Stomach (tissue), 4 donors: ENCODE measurements around the gene CACNA2D3.

Experiments used
- EP300 ChIP-seq: sonication (generic); formaldehyde crosslinking; IDR thresholded peaks from one replicate; pipeline ENCODE4 v1.6.1; 2017; ENCODE audit warnings: antibody characterized with exemption
- POLR2A ChIP-seq, 4 donors: fragments of 450-650 bp; IDR thresholded peaks; one replicate each; pipeline ENCODE4 v1.6.1; 2016; ENCODE audit warnings: antibody characterized with exemption in 4 of 4, control low read depth in 2 of 4, mild to moderate bottlenecking in 1 of 4, moderate library complexity in 1 of 4
- TF ChIP-seq, protein P1 (sequence below), 7 experiments: fragments of 450-650 bp in 4 of 7; fragments of 200-600 bp in 3 of 7; sonication (generic) in 3 of 7; IDR thresholded peaks; one replicate each; pipeline ENCODE4 v1.5.1; 2016 to 2019; ENCODE audit warnings: antibody characterized with exemption in 7 of 7, control low read depth in 2 of 7, mild to moderate bottlenecking in 1 of 7

- TF ChIP-seq, protein P1, sequence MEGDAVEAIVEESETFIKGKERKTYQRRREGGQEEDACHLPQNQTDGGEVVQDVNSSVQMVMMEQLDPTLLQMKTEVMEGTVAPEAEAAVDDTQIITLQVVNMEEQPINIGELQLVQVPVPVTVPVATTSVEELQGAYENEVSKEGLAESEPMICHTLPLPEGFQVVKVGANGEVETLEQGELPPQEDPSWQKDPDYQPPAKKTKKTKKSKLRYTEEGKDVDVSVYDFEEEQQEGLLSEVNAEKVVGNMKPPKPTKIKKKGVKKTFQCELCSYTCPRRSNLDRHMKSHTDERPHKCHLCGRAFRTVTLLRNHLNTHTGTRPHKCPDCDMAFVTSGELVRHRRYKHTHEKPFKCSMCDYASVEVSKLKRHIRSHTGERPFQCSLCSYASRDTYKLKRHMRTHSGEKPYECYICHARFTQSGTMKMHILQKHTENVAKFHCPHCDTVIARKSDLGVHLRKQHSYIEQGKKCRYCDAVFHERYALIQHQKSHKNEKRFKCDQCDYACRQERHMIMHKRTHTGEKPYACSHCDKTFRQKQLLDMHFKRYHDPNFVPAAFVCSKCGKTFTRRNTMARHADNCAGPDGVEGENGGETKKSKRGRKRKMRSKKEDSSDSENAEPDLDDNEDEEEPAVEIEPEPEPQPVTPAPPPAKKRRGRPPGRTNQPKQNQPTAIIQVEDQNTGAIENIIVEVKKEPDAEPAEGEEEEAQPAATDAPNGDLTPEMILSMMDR (IDR thresholded peaks at IDR 0.05): no peak
- TF ChIP-seq POLR2A (IDR thresholded peaks at IDR 0.05): no peak
- no peak for TF ChIP-seq EP300
Observed at GRCh38 chr3:55000546-55000945, 878.2 kb downstream of the CACNA2D3 start.
